Measurements from ENCODE around the gene NHLH2.

NHLH2 gene

DNA sequence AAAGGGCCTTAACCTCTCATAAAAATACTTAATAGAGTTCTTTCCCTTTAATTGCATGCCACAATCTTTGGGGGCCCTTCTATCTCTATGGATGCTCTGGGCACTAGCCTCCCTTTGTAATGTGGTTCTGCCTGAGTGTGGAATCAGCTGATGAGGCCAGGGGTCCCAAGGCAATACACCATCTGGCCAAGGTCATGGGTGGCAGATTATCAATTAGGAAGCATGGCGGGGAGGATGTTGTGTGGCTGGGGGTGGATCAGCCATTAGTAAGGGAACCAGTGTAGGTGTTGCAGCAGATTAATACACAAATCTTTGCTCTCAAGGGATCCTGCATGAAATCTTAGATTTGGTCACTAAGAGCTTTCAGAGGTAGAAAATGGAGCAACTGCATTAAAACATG, 35.3 kb downstream of the NHLH2 start:
- no peak for DNase-seq (ENCODE audit: low read depth in 3 of 3)

DNA sequence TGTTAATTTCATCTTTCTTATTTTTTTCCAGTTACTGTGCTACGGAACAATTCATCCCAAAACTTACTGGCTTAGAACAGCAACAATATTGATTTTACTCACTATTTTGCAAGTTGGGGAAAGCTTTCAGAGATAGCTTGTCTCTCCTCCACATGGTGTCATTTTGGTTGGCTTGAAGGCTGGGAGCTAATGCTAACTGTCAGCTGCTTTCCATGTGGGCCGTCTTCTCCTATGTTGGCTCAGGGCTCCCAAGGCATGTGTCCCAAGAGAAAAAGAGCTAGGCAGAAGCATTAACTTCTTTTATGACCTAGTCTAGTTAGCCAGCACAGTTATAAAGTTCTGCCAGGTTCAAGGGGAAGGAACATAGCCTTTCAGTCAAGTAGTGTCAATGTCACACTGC, 38.5 kb downstream of the NHLH2 start:
- DNase-seq (ENCODE audit: low read depth in 3 of 3) = no peak

DNA sequence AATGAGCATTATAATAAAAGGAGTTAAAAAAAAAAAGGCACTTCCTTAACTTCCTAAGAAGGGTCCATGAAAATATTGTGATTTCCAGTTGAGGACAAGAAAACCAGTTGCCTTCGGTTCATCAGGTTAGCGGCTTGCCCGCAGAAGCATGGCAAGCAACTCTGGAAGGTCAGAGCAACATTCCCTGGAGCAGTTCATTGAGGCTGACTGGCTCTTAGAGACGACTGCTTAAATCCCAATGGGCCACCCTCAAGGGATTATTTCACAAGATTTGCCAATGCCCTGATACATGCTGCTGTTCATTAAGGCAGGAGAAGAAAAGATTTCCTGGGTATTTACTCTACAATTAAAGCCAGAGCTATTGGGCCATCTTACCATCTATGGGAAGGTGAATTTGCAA, 43.4 kb downstream of the NHLH2 start:
- DNase-seq (ENCODE audit: low read depth in 3 of 3) = no peak

DNA sequence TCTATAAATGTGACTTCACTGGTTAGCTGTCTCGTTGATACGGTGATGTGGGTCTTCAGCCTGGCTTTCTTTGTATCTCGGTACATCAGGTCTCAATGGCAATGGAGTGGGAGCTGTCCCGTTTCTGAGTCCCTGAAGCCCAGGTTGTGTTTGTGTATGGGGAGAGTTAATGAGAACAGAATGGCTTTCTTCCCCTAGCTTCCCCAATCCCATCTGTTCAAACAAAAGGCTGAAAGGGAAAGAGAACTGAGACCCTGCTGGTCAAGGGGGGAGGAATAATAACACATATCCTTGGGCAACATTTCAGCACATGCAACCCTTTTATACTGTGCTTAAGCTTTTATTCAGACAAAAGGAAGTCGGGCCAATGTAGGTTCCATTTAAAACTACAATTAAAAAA, 44.0 kb downstream of the NHLH2 start:
- DNase-seq (ENCODE audit: low read depth in 3 of 3) = no peak

DNA sequence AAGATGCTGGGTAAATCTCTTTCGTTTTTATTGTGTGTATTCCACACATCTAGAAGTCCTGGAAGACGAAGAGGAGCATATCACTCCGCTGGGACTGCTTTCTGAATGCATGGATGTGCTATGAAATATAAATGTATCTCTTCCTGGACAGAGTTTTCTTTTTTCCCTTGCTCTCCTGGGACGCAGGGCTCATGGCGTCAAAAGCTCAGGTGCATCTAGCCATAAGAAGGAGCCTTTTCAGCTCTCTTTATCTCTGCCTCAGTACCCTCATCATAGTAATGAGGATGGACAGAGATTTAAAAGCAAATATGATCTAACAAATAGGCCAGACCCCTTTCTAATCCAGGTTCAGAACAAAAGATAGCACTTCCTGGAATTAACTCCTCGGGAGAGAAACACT, 44.9 kb downstream of the NHLH2 start:
- no peak for DNase-seq (ENCODE audit: low read depth in 3 of 3)

DNA sequence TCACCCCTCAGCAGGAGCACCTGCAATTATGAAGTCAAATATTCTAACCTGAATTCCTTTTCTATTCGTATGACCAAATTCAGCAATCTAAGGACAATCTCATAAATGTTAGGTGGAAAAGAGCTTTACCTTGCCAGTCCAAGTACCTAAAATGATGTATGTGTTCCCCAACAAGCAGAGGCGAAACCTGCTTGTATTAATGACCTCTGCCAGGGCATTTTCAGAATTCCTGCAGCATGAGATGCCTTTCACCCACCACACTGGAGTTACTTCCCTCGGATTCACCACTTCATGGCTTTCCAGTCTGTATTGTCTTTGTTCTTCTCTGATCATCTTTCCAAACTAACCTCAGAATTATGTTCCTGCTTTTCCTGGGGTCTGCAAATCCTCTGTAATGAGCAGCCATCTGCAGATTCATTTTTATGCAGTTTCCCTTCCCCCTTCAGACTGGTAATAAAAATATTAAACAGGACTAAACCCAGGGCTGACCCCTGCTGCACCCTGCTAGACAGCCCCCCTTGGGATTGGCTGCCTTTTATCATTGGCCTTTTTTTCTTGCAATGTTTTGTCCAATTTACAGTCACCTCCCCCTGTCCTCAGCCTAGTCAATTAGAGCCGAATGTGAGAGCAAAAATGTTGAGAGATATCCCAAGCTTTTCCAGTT, 45.8 kb downstream of the NHLH2 start:
- DNase-seq (ENCODE audit: low read depth in 3 of 3) = no peak

DNA sequence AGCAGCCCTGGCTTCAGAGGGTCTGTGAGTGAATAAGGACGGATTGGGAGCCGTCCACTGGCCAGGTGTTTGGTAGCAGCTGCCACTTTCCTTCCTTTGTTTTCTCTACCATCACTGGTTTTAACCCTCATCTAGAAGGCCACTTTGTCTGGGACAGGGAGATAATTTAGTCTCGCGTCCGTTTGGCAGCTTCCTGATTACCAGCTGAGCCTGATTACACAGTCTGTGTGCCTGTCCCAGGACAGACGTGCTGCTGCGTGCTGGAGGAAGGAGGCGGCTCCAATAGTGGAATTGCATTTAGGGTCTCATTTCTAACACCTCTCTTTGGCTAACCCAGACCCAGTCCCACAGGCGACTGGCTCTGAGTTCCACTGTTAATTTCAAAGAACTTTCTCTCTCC, 47.8 kb downstream of the NHLH2 start:
- DNase-seq (ENCODE audit: low read depth in 3 of 3) = no peak

DNA sequence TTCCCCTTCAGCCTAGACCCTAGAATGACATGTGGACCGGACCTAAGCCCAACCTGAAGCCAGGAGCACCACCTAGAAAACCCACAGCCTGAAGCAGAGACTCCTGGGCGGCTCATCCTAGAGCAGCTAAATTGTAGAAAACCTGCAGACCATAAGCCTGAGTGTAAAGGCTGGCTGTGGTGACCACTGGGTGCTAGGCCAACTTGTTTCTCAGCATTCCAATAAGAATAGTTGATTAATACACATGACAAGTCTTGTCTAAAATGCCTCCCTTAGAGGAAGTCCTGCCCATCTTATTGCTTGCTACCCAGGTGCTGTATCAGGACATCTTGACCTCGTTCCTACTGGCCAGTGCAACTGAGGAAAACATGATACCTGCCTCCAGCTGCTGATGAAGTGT, 49.1 kb downstream of the NHLH2 start:
- DNase-seq (ENCODE audit: low read depth in 3 of 3) = no peak

DNA sequence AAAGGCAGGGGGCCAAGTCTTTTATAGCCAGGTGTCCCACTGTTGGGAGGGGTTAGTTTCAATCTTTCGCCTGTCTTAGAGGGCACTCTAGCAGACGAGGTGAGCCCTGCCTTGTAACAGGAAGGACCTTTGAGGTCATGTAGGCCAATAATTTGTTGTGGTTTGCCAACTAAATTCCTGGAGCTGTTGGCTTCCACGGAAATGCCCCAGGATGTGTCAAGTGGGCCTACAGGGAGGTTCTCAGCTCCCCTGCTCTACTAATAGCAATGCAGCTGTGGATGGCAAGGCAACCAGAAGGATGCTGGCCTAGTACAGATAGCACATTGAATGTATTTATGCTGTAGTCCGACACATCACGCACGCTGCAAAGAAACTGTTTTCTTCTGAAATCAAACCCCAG, 50.1 kb downstream of the NHLH2 start:
- DNase-seq (ENCODE audit: low read depth in 3 of 3) = no peak

DNA sequence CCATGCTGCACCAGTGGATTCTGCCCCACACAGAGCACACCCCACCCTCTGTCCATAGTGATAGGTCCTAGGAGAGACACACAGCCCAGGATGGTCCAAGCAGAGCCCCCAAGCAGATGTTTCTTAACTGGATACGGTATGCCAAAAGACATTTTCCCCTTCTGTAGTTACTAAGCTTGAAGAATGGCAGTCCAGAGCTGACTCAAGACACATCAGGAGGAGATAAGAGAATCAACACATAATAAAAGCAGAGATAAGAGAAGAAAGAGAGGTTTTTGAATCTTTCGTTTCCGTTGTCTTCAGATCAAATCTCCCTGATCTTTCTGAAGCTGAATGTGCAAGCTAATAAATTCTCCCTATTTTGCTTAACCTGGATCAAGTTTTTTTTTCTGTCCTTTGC, 50.6 kb downstream of the NHLH2 start:
- DNase-seq (ENCODE audit: low read depth in 3 of 3) = no peak
